Measurements from ENCODE around the gene NAA50. TPM values are rescaled to one million over a fixed set of nuclear protein-coding genes. Genes with fewer than 3 reads are reported as not detected.

Gene NAA50
- total RNA-seq, 1 donor from 2014 or later = 208 TPM

DNA sequence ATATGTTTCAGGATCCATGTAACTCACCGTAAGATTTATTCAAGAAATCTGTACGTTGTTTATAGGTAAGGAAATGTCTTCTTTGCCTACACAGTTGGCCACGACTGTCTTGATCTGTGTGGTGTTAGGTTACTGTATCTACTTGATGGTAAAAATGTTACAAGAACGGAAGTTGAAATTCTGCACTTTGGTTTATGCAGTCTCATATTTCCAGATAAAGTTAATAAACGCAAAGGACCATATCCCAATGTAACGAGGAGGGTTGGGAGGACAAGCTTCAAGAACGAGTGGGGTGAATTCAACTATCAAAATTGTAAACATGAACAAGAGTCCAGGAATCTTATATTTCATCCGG is 50.6 kb downstream of the NAA50 start:
- peak overlapping the region; percentile 69 for H3K9ac ChIP-seq
- peaks cover 17% of the 10 kb centered on the region for H3F3A ChIP-seq (ENCODE audit: low read depth)
- peak overlapping the region; percentile 94 for H3K4me3 ChIP-seq
- peak overlapping the region; percentile 91 for H2AFZ ChIP-seq (replicated peaks)
- peaks cover 2% of the 10 kb centered on the region for H3K27me3 Mint-ChIP-seq (ENCODE audit: insufficient read depth, low read depth)
- peaks cover 3% of the 10 kb centered on the region for H4K20me1 ChIP-seq (ENCODE audit: low read depth)
- peak overlapping the region; percentile 99 for H3K4me2 ChIP-seq
- TF ChIP-seq, protein P1, sequence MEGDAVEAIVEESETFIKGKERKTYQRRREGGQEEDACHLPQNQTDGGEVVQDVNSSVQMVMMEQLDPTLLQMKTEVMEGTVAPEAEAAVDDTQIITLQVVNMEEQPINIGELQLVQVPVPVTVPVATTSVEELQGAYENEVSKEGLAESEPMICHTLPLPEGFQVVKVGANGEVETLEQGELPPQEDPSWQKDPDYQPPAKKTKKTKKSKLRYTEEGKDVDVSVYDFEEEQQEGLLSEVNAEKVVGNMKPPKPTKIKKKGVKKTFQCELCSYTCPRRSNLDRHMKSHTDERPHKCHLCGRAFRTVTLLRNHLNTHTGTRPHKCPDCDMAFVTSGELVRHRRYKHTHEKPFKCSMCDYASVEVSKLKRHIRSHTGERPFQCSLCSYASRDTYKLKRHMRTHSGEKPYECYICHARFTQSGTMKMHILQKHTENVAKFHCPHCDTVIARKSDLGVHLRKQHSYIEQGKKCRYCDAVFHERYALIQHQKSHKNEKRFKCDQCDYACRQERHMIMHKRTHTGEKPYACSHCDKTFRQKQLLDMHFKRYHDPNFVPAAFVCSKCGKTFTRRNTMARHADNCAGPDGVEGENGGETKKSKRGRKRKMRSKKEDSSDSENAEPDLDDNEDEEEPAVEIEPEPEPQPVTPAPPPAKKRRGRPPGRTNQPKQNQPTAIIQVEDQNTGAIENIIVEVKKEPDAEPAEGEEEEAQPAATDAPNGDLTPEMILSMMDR (IDR thresholded peaks at IDR 0.05) = no peak
- TF ChIP-seq EZH2phosphoT487 (IDR thresholded peaks at IDR 0.05) = no peak
- no peak for TF ChIP-seq EZH2 (IDR thresholded peaks at IDR 0.05)
- peak overlapping the region; percentile 95 for H3K27ac ChIP-seq
- H3K4me1 ChIP-seq = peaks cover 25% of the 10 kb centered on the region
- no peaks in the 10 kb centered on the region for H3K36me3 ChIP-seq
- DNase-seq (ENCODE audit: low spot score) = no peak
- peak overlapping the region; percentile 98 for H3K27ac Mint-ChIP-seq
- peaks cover 6% of the 10 kb centered on the region for H3K36me3 Mint-ChIP-seq
- peaks cover 15% of the 10 kb centered on the region for H3K4me1 Mint-ChIP-seq
- peak overlapping the region; percentile 100 for H3K4me3 Mint-ChIP-seq
- peaks cover 70% of the 10 kb centered on the region for H3K79me2 ChIP-seq (ENCODE audit: low read depth)
- H3K9me3 Mint-ChIP-seq = no peaks in the 10 kb centered on the region
- H3K9me3 ChIP-seq (ENCODE audit: low read depth) = no peaks in the 10 kb centered on the region
- H3K27me3 ChIP-seq = no peaks in the 10 kb centered on the region

DNA sequence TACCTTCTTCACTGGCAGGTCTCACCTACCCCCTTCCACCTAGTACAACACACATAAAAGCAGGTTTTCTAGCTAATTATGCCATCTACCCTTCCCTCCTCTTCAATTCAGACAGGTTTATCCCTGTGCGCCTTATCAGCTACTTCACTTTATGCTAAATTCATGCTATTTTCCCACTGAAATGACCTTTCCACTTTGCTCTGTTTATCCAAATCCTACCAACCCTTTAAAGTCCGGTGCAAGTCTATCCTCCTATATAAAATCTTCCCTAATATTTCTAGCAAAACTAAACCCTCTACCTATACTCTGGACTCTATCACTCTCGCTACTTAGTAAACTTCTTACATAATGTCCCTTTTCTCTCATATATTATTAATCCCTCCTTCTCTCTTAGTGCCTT is 55.6 kb downstream of the NAA50 start:
- peaks cover 3% of the 10 kb centered on the region for H3F3A ChIP-seq (ENCODE audit: low read depth)
- no peak overlapping the region for H3K9ac ChIP-seq
- peaks cover 12% of the 10 kb centered on the region for H3K4me1 Mint-ChIP-seq
- H3K27ac ChIP-seq = no peak overlapping the region
- H3K36me3 ChIP-seq = no peaks in the 10 kb centered on the region
- no peak overlapping the region for H3K4me3 ChIP-seq
- H3K27ac Mint-ChIP-seq = no peak overlapping the region
- no peak overlapping the region for H3K4me3 Mint-ChIP-seq
- DNase-seq (ENCODE audit: low spot score) = no peak
- peaks cover 20% of the 10 kb centered on the region for H3K4me1 ChIP-seq
- H3K9me3 ChIP-seq (ENCODE audit: low read depth) = no peaks in the 10 kb centered on the region
- H2AFZ ChIP-seq (replicated peaks) = no peak overlapping the region
- peaks cover 3% of the 10 kb centered on the region for H4K20me1 ChIP-seq (ENCODE audit: low read depth)
- H3K36me3 Mint-ChIP-seq = peaks cover 19% of the 10 kb centered on the region
- H3K79me2 ChIP-seq (ENCODE audit: low read depth) = peaks cover 61% of the 10 kb centered on the region
- no peak overlapping the region for H3K4me2 ChIP-seq
- peaks cover 13% of the 10 kb centered on the region for H3K9me3 Mint-ChIP-seq
- no peak for TF ChIP-seq EZH2phosphoT487 (IDR thresholded peaks at IDR 0.05)
- TF ChIP-seq EZH2 (IDR thresholded peaks at IDR 0.05) = no peak
- TF ChIP-seq, protein P1 (IDR thresholded peaks at IDR 0.05) = no peak
- no peaks in the 10 kb centered on the region for H3K27me3 ChIP-seq
- peaks cover 4% of the 10 kb centered on the region for H3K27me3 Mint-ChIP-seq (ENCODE audit: insufficient read depth, low read depth)

DNA sequence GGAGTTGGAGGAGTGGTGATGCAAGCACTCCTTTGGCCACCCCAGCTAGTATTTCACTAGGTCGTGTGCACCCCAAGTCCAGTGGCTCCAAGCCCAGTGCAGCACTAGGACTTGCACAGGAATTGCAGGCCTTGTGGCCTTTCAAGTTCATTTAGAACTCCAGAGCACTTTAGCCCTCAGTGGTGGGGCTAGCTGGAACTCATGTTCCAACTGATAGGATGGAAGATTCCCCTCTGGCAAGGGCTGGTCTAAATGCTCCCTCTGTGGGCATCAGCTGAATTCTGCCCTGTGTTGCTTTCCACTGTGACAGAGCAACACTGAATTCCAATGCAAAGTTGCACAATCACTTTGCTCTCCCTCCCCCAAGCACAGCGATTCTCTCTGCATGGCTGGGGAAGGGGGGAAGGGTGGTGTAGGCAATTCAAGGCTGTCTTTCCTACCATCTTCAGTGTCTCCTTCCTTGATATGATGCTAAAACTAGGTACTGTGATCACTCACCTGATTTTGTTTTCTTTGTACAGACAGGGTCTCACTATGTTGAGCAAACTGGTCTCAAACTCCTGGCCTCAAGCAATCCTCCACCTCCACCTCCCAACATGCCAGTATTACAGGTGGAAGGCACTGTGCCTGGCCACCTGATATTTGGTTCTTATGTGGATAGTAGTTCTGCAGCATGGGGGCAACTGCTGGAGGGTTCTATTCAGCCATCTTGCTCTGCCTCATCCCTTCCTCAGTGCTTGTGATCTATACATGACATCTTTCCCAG is 59.9 kb downstream of the NAA50 start:
- peaks cover 43% of the 10 kb centered on the region for H3K9me3 Mint-ChIP-seq
- peaks cover 4% of the 10 kb centered on the region for H3K27me3 Mint-ChIP-seq (ENCODE audit: insufficient read depth, low read depth)
- H3K9ac ChIP-seq = no peak overlapping the region
- H3K4me1 Mint-ChIP-seq = no peaks in the 10 kb centered on the region
- no peaks in the 10 kb centered on the region for H3K9me3 ChIP-seq (ENCODE audit: low read depth)
- no peak overlapping the region for H3K4me3 ChIP-seq
- H3K27ac Mint-ChIP-seq = no peak overlapping the region
- H3K27ac ChIP-seq = no peak overlapping the region
- no peaks in the 10 kb centered on the region for H3K27me3 ChIP-seq
- no peaks in the 10 kb centered on the region for H3F3A ChIP-seq (ENCODE audit: low read depth)
- H3K36me3 Mint-ChIP-seq = peaks cover 29% of the 10 kb centered on the region
- TF ChIP-seq EZH2 (IDR thresholded peaks at IDR 0.05) = no peak
- no peak overlapping the region for H3K4me2 ChIP-seq
- no peaks in the 10 kb centered on the region for H4K20me1 ChIP-seq (ENCODE audit: low read depth)
- peaks cover 2% of the 10 kb centered on the region for H3K4me1 ChIP-seq
- peaks cover 18% of the 10 kb centered on the region for H3K79me2 ChIP-seq (ENCODE audit: low read depth)
- no peaks in the 10 kb centered on the region for H3K36me3 ChIP-seq
- no peak for DNase-seq (ENCODE audit: low spot score)
- H3K4me3 Mint-ChIP-seq = no peak overlapping the region
- no peak overlapping the region for H2AFZ ChIP-seq (replicated peaks)

DNA sequence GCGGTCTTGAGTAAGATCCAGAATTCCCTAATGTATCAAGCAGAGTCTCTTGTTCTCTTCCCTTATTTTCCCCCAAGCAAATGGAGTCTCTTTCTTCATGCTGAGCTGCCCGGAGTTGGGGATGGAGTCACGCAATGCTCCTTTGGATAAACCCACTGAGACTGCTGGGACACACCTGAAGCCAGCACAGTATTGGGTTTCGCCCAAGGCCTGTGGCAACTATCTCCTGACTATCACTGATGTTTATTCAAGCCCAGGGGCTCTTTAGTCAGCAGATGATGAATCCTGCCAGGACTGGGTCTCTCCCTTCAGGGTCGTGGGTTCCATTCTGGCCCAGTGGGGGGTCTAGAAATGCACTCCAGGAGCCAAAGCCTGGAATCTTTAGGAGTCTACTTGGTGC is 60.9 kb downstream of the NAA50 start:
- Histone ChIP-seq H3K4me3 (no peak overlapping the region), H3K36me3 (no peaks in the 10 kb centered on the region), H3F3A (ENCODE audit: low read depth) (no peaks in the 10 kb centered on the region), H3K4me1 (peaks cover 2% of the 10 kb centered on the region), H2AFZ (replicated peaks) (no peak overlapping the region), H4K20me1 (ENCODE audit: low read depth) (no peaks in the 10 kb centered on the region), H3K79me2 (ENCODE audit: low read depth) (peaks cover 7% of the 10 kb centered on the region), H3K9me3 (ENCODE audit: low read depth) (no peaks in the 10 kb centered on the region), H3K9ac (no peak overlapping the region), H3K27me3 (no peaks in the 10 kb centered on the region), H3K27ac (no peak overlapping the region), H3K4me2 (no peak overlapping the region)
- no peaks in the 10 kb centered on the region for H3K4me1 Mint-ChIP-seq
- no peak overlapping the region for H3K4me3 Mint-ChIP-seq
- no peak for TF ChIP-seq EZH2phosphoT487 (IDR thresholded peaks at IDR 0.05)
- TF ChIP-seq EZH2 (IDR thresholded peaks at IDR 0.05) = no peak
- TF ChIP-seq, protein P1 (IDR thresholded peaks at IDR 0.05) = no peak
- peaks cover 30% of the 10 kb centered on the region for H3K36me3 Mint-ChIP-seq
- no peak overlapping the region for H3K27ac Mint-ChIP-seq
- no peak for DNase-seq (ENCODE audit: low spot score)
- H3K27me3 Mint-ChIP-seq (ENCODE audit: insufficient read depth, low read depth) = peaks cover 4% of the 10 kb centered on the region
- H3K9me3 Mint-ChIP-seq = peaks cover 44% of the 10 kb centered on the region
